ENCODE data around the gene FRMD4B. TPM values are rescaled to one million over a fixed set of nuclear protein-coding genes. Genes with fewer than 3 reads are reported as not detected.
"Not testable (repeated sequence)": the region's sequence is repeated elsewhere in the genome, so short reads cannot be mapped to it uniquely, and the experiment has no call there.

Gene FRMD4B
- total RNA-seq, 1 donor from 2014 or later, result 102 TPM

- no peak overlapping the region for H3K4me3 Mint-ChIP-seq (ENCODE audit: unreplicated experiment)
- peaks cover 42% of the 10 kb centered on the region for H3K4me1 Mint-ChIP-seq (ENCODE audit: unreplicated experiment)
- H3K27ac Mint-ChIP-seq (ENCODE audit: unreplicated experiment), result no peak overlapping the region
- no peaks in the 10 kb centered on the region for H3K9me3 Mint-ChIP-seq (ENCODE audit: unreplicated experiment)
- peaks cover 4% of the 10 kb centered on the region for H3K36me3 Mint-ChIP-seq (ENCODE audit: low read depth, unreplicated experiment)
- no peaks in the 10 kb centered on the region for H3K27me3 Mint-ChIP-seq (ENCODE audit: unreplicated experiment)
- no peak for DNase-seq (ENCODE audit: low spot score)
- TF ChIP-seq CTCF (IDR thresholded peaks at IDR 0.05; ENCODE audit: unreplicated experiment), result no peak
Measured at GRCh38 chr3:69323941-69324340, 61.9 kb downstream of the FRMD4B start.

GRCh38 chr3:69322512-69322911 lies 63.4 kb downstream of the FRMD4B start:
- H3K4me1 Mint-ChIP-seq (ENCODE audit: unreplicated experiment), result peaks cover 32% of the 10 kb centered on the region
- not testable (repeated sequence) for DNase-seq (ENCODE audit: low spot score); H3K27ac Mint-ChIP-seq (ENCODE audit: unreplicated experiment); H3K9me3 Mint-ChIP-seq (ENCODE audit: unreplicated experiment); H3K36me3 Mint-ChIP-seq (ENCODE audit: low read depth, unreplicated experiment); H3K4me3 Mint-ChIP-seq (ENCODE audit: unreplicated experiment); H3K27me3 Mint-ChIP-seq (ENCODE audit: unreplicated experiment)

GRCh38 chr3:69322158-69322509 lies 63.8 kb downstream of the FRMD4B start:
- H3K4me3 Mint-ChIP-seq (ENCODE audit: unreplicated experiment), result no peak overlapping the region
- peaks cover 32% of the 10 kb centered on the region for H3K4me1 Mint-ChIP-seq (ENCODE audit: unreplicated experiment)
- no peak overlapping the region for H3K27ac Mint-ChIP-seq (ENCODE audit: unreplicated experiment)
- H3K36me3 Mint-ChIP-seq (ENCODE audit: low read depth, unreplicated experiment), result peaks cover 4% of the 10 kb centered on the region
- no peak for TF ChIP-seq CTCF (IDR thresholded peaks at IDR 0.05; ENCODE audit: unreplicated experiment)
- H3K9me3 Mint-ChIP-seq (ENCODE audit: unreplicated experiment), result no peaks in the 10 kb centered on the region
- no peaks in the 10 kb centered on the region for H3K27me3 Mint-ChIP-seq (ENCODE audit: unreplicated experiment)
- DNase-seq (ENCODE audit: low spot score), result no peak

- Mint-ChIP-seq H3K9me3 (ENCODE audit: unreplicated experiment) (no peaks in the 10 kb centered on the region), H3K4me1 (ENCODE audit: unreplicated experiment) (peaks cover 28% of the 10 kb centered on the region), H3K4me3 (ENCODE audit: unreplicated experiment) (no peak overlapping the region), H3K27ac (ENCODE audit: unreplicated experiment) (no peak overlapping the region), H3K27me3 (ENCODE audit: unreplicated experiment) (no peaks in the 10 kb centered on the region), H3K36me3 (ENCODE audit: low read depth, unreplicated experiment) (peaks cover 4% of the 10 kb centered on the region)
- TF ChIP-seq CTCF (IDR thresholded peaks at IDR 0.05; ENCODE audit: unreplicated experiment), result no peak
- no peak for DNase-seq (ENCODE audit: low spot score)
Measured at GRCh38 chr3:69321301-69322157, 64.4 kb downstream of the FRMD4B start.

- TF ChIP-seq CTCF (IDR thresholded peaks at IDR 0.05; ENCODE audit: unreplicated experiment), result no peak
- H3K27ac Mint-ChIP-seq (ENCODE audit: unreplicated experiment), result no peak overlapping the region
Measured at GRCh38 chr3:69320871-69321271, 65.0 kb downstream of the FRMD4B start.

More at GRCh38 chr3:69320871-69321271, 65.0 kb downstream of the FRMD4B start:
- peaks cover 4% of the 10 kb centered on the region for H3K36me3 Mint-ChIP-seq (ENCODE audit: low read depth, unreplicated experiment)
- no peaks in the 10 kb centered on the region for H3K9me3 Mint-ChIP-seq (ENCODE audit: unreplicated experiment)
- no peaks in the 10 kb centered on the region for H3K27me3 Mint-ChIP-seq (ENCODE audit: unreplicated experiment)
- H3K4me1 Mint-ChIP-seq (ENCODE audit: unreplicated experiment), result peaks cover 23% of the 10 kb centered on the region
- H3K4me3 Mint-ChIP-seq (ENCODE audit: unreplicated experiment), result no peak overlapping the region
- no peak for DNase-seq (ENCODE audit: low spot score)

Measured in endothelial cell (in vitro differentiated cells).